ENCODE data around the gene FLRT2.

FLRT2 gene

GRCh38 chr14:85583380-85583779, 53.4 kb downstream of the FLRT2 start:
- Histone ChIP-seq H3K9me3 (ENCODE audit: control insufficient read depth in 5 of 5, low read length in 5 of 5) (no peaks in the 10 kb centered on the region), H3K27me3 (ENCODE audit: control insufficient read depth in 5 of 5, insufficient read depth in 4 of 5, low read length in 5 of 5) (no peaks in the 10 kb centered on the region), H3K4me1 (ENCODE audit: control insufficient read depth in 5 of 5, insufficient read depth in 5 of 5, low read length in 5 of 5) (peaks cover 5 to 19% (median 18%) of the 10 kb centered on the region in 5 donors), H3K27ac (ENCODE audit: low read depth, low read length) (no peak overlapping the region), H3K4me3 (ENCODE audit: low read depth in 1 of 5, low read length in 5 of 5) (peak overlapping the region in 1 of 5 donors; percentile 25), H3K36me3 (ENCODE audit: control insufficient read depth in 5 of 5, insufficient read depth in 5 of 5, low read length in 5 of 5) (no peaks in the 10 kb centered on the region), H3K9ac (ENCODE audit: low read length in 5 of 5) (no peak overlapping the region)

DNA sequence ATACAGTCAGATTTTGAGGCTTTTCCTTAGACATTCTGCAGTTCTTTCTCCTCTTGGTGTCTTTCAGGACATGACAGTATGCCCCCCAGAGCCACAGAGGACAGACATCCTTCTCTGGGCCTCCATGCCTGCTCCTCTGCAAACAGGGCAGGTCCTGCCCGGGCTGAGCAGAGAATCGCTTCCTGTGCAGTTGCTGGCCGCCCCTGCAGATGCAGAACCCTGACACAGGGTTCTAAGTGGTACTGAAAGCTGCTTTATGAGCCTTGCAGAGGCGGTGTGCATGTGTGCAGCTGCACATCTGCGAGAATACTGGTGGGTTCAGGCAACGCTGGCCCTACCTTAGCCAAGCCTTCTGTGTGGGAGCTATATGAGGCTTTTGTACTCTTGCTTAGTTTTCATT, 54.5 kb downstream of the FLRT2 start:
- Histone ChIP-seq H3K9ac (ENCODE audit: low read length in 5 of 5) (no peak overlapping the region), H3K36me3 (ENCODE audit: control insufficient read depth in 5 of 5, insufficient read depth in 5 of 5, low read length in 5 of 5) (peaks cover 0 to 3% (median 0%) of the 10 kb centered on the region in 5 donors), H3K4me3 (ENCODE audit: low read depth in 1 of 5, low read length in 5 of 5) (no peak overlapping the region), H3K27ac (ENCODE audit: low read depth, low read length) (no peak overlapping the region), H3K4me1 (ENCODE audit: control insufficient read depth in 5 of 5, insufficient read depth in 5 of 5, low read length in 5 of 5) (peaks cover 5 to 19% (median 18%) of the 10 kb centered on the region in 5 donors), H3K27me3 (ENCODE audit: control insufficient read depth in 5 of 5, insufficient read depth in 4 of 5, low read length in 5 of 5) (no peaks in the 10 kb centered on the region), H3K9me3 (ENCODE audit: control insufficient read depth in 5 of 5, low read length in 5 of 5) (no peaks in the 10 kb centered on the region)

DNA sequence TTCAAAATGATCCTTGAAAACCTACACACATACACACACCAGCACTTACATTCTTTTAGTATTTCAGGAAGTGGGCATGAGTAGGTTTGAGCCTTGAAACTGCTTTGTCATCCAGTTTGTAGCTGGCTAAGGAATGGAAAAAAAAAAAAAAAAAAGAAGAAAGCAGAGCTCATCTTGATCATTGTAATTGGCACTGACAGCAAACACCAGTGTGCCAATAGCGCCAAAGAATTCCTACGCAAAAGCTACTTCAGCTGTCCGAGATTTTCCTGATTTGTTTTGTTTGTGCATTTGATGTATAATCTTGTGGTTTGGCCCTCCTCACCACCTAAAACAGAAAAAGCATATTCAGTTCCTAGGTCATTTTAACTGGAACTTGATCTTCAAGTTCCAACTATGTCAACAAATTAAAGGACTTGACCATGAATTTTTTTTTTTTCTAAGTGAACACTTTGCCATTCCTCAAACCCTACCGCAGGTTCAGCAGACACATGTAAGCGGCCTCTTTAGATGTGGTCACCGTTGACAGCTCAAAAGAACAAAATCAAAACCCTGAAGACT, 57.3 kb downstream of the FLRT2 start:
- Histone ChIP-seq H3K9ac (ENCODE audit: low read length in 5 of 5) (no peak overlapping the region), H3K9me3 (ENCODE audit: control insufficient read depth in 5 of 5, low read length in 5 of 5) (peaks cover 0 to 2% (median 0%) of the 10 kb centered on the region in 5 donors)

DNA sequence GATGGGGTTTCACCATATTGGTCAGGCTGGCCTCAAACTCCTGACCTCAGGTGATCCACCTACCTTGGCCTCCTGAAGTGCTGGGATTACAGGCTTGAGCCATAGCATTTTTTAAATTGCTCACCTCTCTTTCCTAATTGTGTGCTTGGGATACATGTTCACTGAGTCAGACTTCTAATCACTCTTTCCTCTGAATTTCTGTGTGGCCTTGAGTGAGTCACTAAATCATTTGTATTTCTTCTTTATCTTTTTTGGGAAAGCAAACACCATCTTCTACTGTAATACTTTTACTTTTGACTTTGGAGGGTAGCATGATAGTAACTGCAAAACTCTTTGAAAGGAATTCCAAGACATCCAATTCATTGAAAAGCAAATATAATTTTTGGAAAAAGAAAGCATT, 60.8 kb downstream of the FLRT2 start:
- Histone ChIP-seq H3K4me1 (ENCODE audit: control insufficient read depth in 5 of 5, insufficient read depth in 5 of 5, low read length in 5 of 5) (no peaks in the 10 kb centered on the region), H3K36me3 (ENCODE audit: control insufficient read depth in 5 of 5, insufficient read depth in 5 of 5, low read length in 5 of 5) (peaks cover 0 to 3% (median 0%) of the 10 kb centered on the region in 5 donors), H3K4me3 (ENCODE audit: low read depth in 1 of 5, low read length in 5 of 5) (no peak overlapping the region), H3K9me3 (ENCODE audit: control insufficient read depth in 5 of 5, low read length in 5 of 5) (peaks cover 0 to 2% (median 0%) of the 10 kb centered on the region in 5 donors), H3K27me3 (ENCODE audit: control insufficient read depth in 5 of 5, insufficient read depth in 4 of 5, low read length in 5 of 5) (no peaks in the 10 kb centered on the region), H3K9ac (ENCODE audit: low read length in 5 of 5) (no peak overlapping the region), H3K27ac (ENCODE audit: low read depth, low read length) (no peak overlapping the region)

More for the DNA sequence above, 57.3 kb downstream of the FLRT2 start:
- no peaks in the 10 kb centered on the region for H3K27me3 ChIP-seq (ENCODE audit: control insufficient read depth in 5 of 5, insufficient read depth in 4 of 5, low read length in 5 of 5)
- H3K36me3 ChIP-seq (ENCODE audit: control insufficient read depth in 5 of 5, insufficient read depth in 5 of 5, low read length in 5 of 5), result peaks cover 0 to 3% (median 0%) of the 10 kb centered on the region in 5 donors
- H3K4me3 ChIP-seq (ENCODE audit: low read depth in 1 of 5, low read length in 5 of 5), result no peak overlapping the region
- H3K4me1 ChIP-seq (ENCODE audit: control insufficient read depth in 5 of 5, insufficient read depth in 5 of 5, low read length in 5 of 5), result peaks cover 3 to 15% (median 11%) of the 10 kb centered on the region in 5 donors
- H3K27ac ChIP-seq (ENCODE audit: low read depth, low read length), result no peak overlapping the region

DNA sequence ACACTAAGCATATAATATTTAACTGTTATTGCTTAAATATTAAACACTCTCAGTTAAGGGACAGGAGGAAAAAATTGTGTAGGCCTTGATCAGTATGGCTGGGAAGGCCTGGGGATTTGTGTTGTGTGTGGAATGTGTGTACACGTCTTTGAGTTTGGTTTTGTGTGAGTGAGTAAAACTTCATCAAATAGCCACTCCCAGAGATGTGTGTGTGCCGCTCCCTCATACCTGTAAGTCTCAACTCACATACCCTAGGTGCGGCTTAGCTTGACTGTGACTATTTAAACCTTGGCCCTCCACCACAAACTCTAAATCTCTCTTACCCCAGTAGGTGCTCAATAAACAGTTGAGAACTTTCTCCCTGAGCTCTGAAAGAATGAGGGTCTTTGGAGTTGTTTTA, 64.3 kb downstream of the FLRT2 start:
- peaks cover 0 to 2% (median 0%) of the 10 kb centered on the region in 5 donors for H3K9me3 ChIP-seq (ENCODE audit: control insufficient read depth in 5 of 5, low read length in 5 of 5)
- H3K27ac ChIP-seq (ENCODE audit: low read depth, low read length), result no peak overlapping the region
- no peak overlapping the region for H3K4me3 ChIP-seq (ENCODE audit: low read depth in 1 of 5, low read length in 5 of 5)
- no peak overlapping the region for H3K9ac ChIP-seq (ENCODE audit: low read length in 5 of 5)
- H3K4me1 ChIP-seq (ENCODE audit: control insufficient read depth in 5 of 5, insufficient read depth in 5 of 5, low read length in 5 of 5), result no peaks in the 10 kb centered on the region
- H3K36me3 ChIP-seq (ENCODE audit: control insufficient read depth in 5 of 5, insufficient read depth in 5 of 5, low read length in 5 of 5), result no peaks in the 10 kb centered on the region
- H3K27me3 ChIP-seq (ENCODE audit: control insufficient read depth in 5 of 5, insufficient read depth in 4 of 5, low read length in 5 of 5), result no peaks in the 10 kb centered on the region

DNA sequence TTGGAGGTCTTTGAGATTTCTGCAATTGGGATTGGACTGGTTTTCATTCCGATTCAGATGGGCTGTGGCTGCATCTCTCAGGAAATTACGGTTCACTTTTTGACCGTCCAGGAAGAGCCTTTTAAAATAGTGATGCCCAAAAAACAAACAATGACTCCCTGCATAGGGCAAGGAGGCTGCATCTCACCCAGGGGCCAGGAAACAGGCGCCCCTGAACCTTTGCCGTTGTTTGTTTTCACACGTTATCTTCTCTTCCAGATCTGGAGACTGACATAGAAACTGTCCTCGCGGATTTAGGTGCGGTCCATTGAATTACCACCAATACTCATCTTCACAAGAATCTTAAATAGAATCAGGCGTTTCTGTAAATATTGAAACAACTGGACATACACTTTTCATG, 66.0 kb downstream of the FLRT2 start:
- Histone ChIP-seq H3K4me1 (ENCODE audit: control insufficient read depth in 5 of 5, insufficient read depth in 5 of 5, low read length in 5 of 5) (peaks cover 0 to 1% (median 0%) of the 10 kb centered on the region in 5 donors), H3K9me3 (ENCODE audit: control insufficient read depth in 5 of 5, low read length in 5 of 5) (no peaks in the 10 kb centered on the region), H3K27me3 (ENCODE audit: control insufficient read depth in 5 of 5, insufficient read depth in 4 of 5, low read length in 5 of 5) (no peaks in the 10 kb centered on the region), H3K4me3 (ENCODE audit: low read depth in 1 of 5, low read length in 5 of 5) (no peak overlapping the region), H3K36me3 (ENCODE audit: control insufficient read depth in 5 of 5, insufficient read depth in 5 of 5, low read length in 5 of 5) (no peaks in the 10 kb centered on the region), H3K9ac (ENCODE audit: low read length in 5 of 5) (no peak overlapping the region), H3K27ac (ENCODE audit: low read depth, low read length) (no peak overlapping the region)

DNA sequence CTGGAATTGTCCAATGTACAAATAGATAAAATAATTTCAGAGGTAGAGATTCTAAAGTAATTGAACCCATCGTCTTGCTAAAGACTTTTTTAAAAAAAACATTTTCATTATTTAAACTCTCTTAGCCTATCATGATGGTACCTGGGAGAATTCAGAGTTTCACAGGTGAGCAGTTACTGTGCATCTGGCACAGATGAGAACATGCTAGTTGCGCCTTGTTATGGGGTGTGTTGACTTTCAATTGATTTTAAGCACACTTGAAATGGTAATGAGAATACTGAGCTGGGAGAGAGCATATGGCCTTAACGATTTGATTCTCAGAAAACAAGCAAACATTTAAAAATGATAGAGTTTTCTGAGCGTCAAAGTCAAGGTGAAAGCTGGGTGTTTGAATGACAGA, 66.6 kb downstream of the FLRT2 start:
- H3K27me3 ChIP-seq (ENCODE audit: control insufficient read depth in 5 of 5, insufficient read depth in 4 of 5, low read length in 5 of 5), result no peaks in the 10 kb centered on the region
- H3K9ac ChIP-seq (ENCODE audit: low read length in 5 of 5), result no peak overlapping the region
- no peak overlapping the region for H3K4me3 ChIP-seq (ENCODE audit: low read depth in 1 of 5, low read length in 5 of 5)
- H3K9me3 ChIP-seq (ENCODE audit: control insufficient read depth in 5 of 5, low read length in 5 of 5), result no peaks in the 10 kb centered on the region
- no peak overlapping the region for H3K27ac ChIP-seq (ENCODE audit: low read depth, low read length)
- H3K4me1 ChIP-seq (ENCODE audit: control insufficient read depth in 5 of 5, insufficient read depth in 5 of 5, low read length in 5 of 5), result peaks cover 0 to 2% (median 0%) of the 10 kb centered on the region in 5 donors
- H3K36me3 ChIP-seq (ENCODE audit: control insufficient read depth in 5 of 5, insufficient read depth in 5 of 5, low read length in 5 of 5), result no peaks in the 10 kb centered on the region

DNA sequence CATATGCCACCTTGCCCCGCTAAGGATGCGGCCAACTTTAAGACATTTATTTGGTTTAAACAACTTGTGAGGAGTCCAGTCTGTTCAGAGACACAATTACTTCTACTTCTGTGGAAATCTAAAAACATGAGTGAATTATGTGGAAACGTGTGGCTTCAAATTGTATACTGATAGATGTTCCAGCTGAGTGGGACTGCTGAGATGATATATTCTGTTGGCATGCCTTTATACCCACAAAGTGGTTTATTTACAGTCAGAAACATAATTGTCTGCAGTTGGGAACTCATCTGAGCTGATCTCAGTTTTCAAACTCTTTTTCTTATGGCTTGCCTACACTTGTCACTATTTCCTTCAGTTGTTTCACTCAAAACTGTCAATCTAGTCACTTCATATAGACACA, 67.8 kb downstream of the FLRT2 start:
- H3K4me1 ChIP-seq (ENCODE audit: control insufficient read depth in 5 of 5, insufficient read depth in 5 of 5, low read length in 5 of 5), result peaks cover 0 to 2% (median 0%) of the 10 kb centered on the region in 5 donors
- no peak overlapping the region for H3K9ac ChIP-seq (ENCODE audit: low read length in 5 of 5)

GRCh38 chr14:85599939-85600338, 70.0 kb downstream of the FLRT2 start:
- Histone ChIP-seq H3K27ac (ENCODE audit: low read depth, low read length) (no peak overlapping the region), H3K27me3 (ENCODE audit: control insufficient read depth in 5 of 5, insufficient read depth in 4 of 5, low read length in 5 of 5) (no peaks in the 10 kb centered on the region), H3K9me3 (ENCODE audit: control insufficient read depth in 5 of 5, low read length in 5 of 5) (no peaks in the 10 kb centered on the region), H3K4me3 (ENCODE audit: low read depth in 1 of 5, low read length in 5 of 5) (no peak overlapping the region), H3K36me3 (ENCODE audit: control insufficient read depth in 5 of 5, insufficient read depth in 5 of 5, low read length in 5 of 5) (no peaks in the 10 kb centered on the region), H3K9ac (ENCODE audit: low read length in 5 of 5) (no peak overlapping the region), H3K4me1 (ENCODE audit: control insufficient read depth in 5 of 5, insufficient read depth in 5 of 5, low read length in 5 of 5) (peaks cover 0 to 3% (median 0%) of the 10 kb centered on the region in 5 donors)

More for the DNA sequence above, 67.8 kb downstream of the FLRT2 start:
- H3K27me3 ChIP-seq (ENCODE audit: control insufficient read depth in 5 of 5, insufficient read depth in 4 of 5, low read length in 5 of 5), result no peaks in the 10 kb centered on the region
- no peak overlapping the region for H3K27ac ChIP-seq (ENCODE audit: low read depth, low read length)
- H3K4me3 ChIP-seq (ENCODE audit: low read depth in 1 of 5, low read length in 5 of 5), result no peak overlapping the region
- H3K9me3 ChIP-seq (ENCODE audit: control insufficient read depth in 5 of 5, low read length in 5 of 5), result no peaks in the 10 kb centered on the region
- no peaks in the 10 kb centered on the region for H3K36me3 ChIP-seq (ENCODE audit: control insufficient read depth in 5 of 5, insufficient read depth in 5 of 5, low read length in 5 of 5)

DNA sequence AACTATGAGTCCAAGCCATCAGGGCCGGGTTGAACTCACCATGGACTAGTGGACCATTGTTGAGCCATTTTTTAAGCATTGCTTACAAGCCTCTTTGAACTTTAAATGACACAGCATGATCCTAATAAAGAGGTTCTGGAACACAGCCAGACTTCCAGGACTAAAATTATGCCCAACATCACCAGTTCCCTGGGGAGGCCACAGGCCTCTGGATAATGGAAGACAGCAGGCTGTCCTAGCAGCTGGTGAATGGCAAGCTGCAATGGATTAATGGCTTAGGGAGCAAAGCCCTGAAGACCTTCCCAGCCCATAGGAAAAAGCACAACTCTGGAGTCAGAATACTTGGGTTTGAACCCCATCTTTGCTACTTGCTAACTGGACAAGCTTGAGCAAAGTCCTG, 71.3 kb downstream of the FLRT2 start:
- no peaks in the 10 kb centered on the region for H3K9me3 ChIP-seq (ENCODE audit: control insufficient read depth in 5 of 5, low read length in 5 of 5)
- H3K9ac ChIP-seq (ENCODE audit: low read length in 5 of 5), result no peak overlapping the region
- H3K4me1 ChIP-seq (ENCODE audit: control insufficient read depth in 5 of 5, insufficient read depth in 5 of 5, low read length in 5 of 5), result peaks cover 0 to 5% (median 0%) of the 10 kb centered on the region in 5 donors
- no peaks in the 10 kb centered on the region for H3K27me3 ChIP-seq (ENCODE audit: control insufficient read depth in 5 of 5, insufficient read depth in 4 of 5, low read length in 5 of 5)
- H3K27ac ChIP-seq (ENCODE audit: low read depth, low read length), result no peak overlapping the region
- H3K4me3 ChIP-seq (ENCODE audit: low read depth in 1 of 5, low read length in 5 of 5), result no peak overlapping the region
- no peaks in the 10 kb centered on the region for H3K36me3 ChIP-seq (ENCODE audit: control insufficient read depth in 5 of 5, insufficient read depth in 5 of 5, low read length in 5 of 5)
